HUES64 (cell line): ENCODE measurements around the gene PACRGL.

Source experiments
- H3K27ac ChIP-seq: 2 replicates; pipeline ENCODE4 v1.7.0; 2013; ENCODE audit warnings: low read depth, low read length, inconsistent platforms
- H3K27me3 ChIP-seq: 2 replicates; pipeline ENCODE4 v1.6.1; 2013; ENCODE audit warnings: mild to moderate bottlenecking, low read length; ENCODE audit not compliant: insufficient read depth
- H3K36me3 ChIP-seq: 2 replicates; pipeline ENCODE4 v1.6.1; 2013; ENCODE audit warnings: mild to moderate bottlenecking, low read length; ENCODE audit not compliant: insufficient read depth
- H3K4me1 ChIP-seq: 2 replicates; pipeline ENCODE4 v1.6.1; 2013; ENCODE audit warnings: mild to moderate bottlenecking, low read length, moderate library complexity; ENCODE audit not compliant: insufficient read depth
- H3K4me3 ChIP-seq: 2 replicates; pipeline ENCODE4 v1.5.1; 2013; ENCODE audit warnings: mild to moderate bottlenecking, low read length, moderate library complexity
- H3K9ac ChIP-seq: 2 replicates; pipeline ENCODE4 v1.6.1; 2013; ENCODE audit warnings: mild to moderate bottlenecking, low read depth, low read length
- H3K9me3 ChIP-seq: 2 replicates; pipeline ENCODE4 v1.6.1; 2013; ENCODE audit warnings: low read depth, low read length; ENCODE audit not compliant: insufficient read depth
- WGBS: fragments of 150-250, 120-280 bp; methylation state at CpG from one replicate; pipeline ENCODE4 v1.1.7; 2013; ENCODE audit warnings: missing lambda C conversion rate; 5-methylcytosine and 5-hydroxymethylcytosine counted together

The PACRGL gene

GRCh38 chr4:20680736-20681135 lies 19.5 kb upstream of the PACRGL start:
- WGBS: 93% methylated on average over 1 of the region's 1 CpG
- Histone ChIP-seq H3K27ac (no peak overlapping the region), H3K9ac (no peak overlapping the region), H3K4me3 (no peak overlapping the region), H3K27me3 (no peaks in the 10 kb centered on the region), H3K36me3 (no peaks in the 10 kb centered on the region), H3K9me3 (no peaks in the 10 kb centered on the region; the same call in 1 of the 2 replicates), H3K4me1 (peaks cover 11% of the 10 kb centered on the region; the same call in 1 of the 2 replicates)

DNA sequence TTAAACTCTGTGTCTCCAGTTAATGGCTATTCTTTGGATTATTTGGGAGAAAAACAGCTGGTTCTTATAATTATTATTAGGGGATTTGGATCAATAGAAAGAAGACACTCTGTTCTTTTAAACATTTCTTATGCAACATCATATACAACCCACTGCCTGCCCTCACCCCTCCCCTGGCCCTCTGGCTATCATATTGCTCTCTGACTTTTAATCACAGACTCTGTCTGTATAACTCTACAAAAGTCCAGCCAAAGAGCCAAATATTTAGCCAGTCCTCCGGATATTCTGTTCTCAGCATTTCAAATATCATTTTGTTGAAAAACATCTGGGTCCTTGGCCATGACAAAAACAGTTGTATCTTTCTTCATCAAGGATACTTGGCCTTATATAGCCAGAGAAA lies 19.0 kb upstream of the PACRGL start:
- Histone ChIP-seq H3K9me3 (no peaks in the 10 kb centered on the region; the same call in 1 of the 2 replicates), H3K4me3 (no peak overlapping the region), H3K9ac (no peak overlapping the region), H3K4me1 (peaks cover 9% of the 10 kb centered on the region; the same call in 1 of the 2 replicates), H3K27ac (no peak overlapping the region), H3K36me3 (no peaks in the 10 kb centered on the region), H3K27me3 (no peaks in the 10 kb centered on the region)
- WGBS: 98% methylated on average over 1 of the region's 1 CpG

DNA sequence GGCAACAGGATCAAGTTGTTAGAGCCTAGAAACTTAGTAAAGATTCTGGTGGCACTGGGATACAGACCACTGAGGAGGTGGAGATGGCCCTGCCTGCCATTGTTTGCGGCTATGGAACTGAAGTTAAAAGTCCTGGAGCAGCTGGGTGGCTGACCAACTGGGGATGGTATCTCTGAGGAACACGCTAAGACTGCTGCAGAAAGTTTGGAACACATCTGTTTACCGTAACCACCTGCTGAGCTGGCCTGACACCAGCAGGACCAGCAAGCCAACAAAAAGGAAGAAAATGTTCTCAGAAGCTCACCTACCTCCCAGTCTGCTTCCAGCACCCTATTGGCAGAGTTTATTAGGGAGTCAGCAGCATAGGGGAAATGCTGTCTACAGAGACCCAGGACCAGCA lies 17.4 kb upstream of the PACRGL start:
- no peaks in the 10 kb centered on the region for H3K27me3 ChIP-seq
- no peak overlapping the region for H3K9ac ChIP-seq
- H3K9me3 ChIP-seq: no peaks in the 10 kb centered on the region; the same call in 1 of the 2 replicates
- H3K27ac ChIP-seq: no peak overlapping the region
- 91% methylated on average over 3 of the region's 3 CpGs for WGBS
- no peaks in the 10 kb centered on the region for H3K36me3 ChIP-seq
- H3K4me3 ChIP-seq: no peak overlapping the region
- peaks cover 3% of the 10 kb centered on the region; the same call in 1 of the 2 replicates for H3K4me1 ChIP-seq

DNA sequence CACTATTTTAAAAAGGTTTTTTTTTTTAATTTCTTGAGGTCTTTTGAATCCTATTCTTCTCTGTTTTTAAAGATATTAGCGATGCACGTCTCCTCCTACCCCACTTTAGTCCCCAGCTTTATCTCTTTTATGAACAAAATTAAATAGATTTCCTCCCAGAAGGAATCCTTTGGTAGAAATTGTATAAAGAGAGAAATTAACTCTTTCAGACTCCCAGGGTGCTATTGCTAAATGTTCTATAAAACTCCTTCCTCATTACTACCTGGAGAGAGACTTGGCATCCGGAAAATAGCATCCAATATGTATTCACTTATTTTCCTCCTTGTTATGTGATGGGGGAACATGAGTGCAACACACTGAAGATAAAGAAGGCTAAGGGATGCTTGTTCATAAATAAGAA lies 16.5 kb upstream of the PACRGL start:
- no peaks in the 10 kb centered on the region for H3K4me1 ChIP-seq
- no peak overlapping the region for H3K9ac ChIP-seq
- no peaks in the 10 kb centered on the region for H3K27me3 ChIP-seq
- no CpG with 5 or more reads among the region's 3 CpGs for WGBS
- no peak overlapping the region for H3K4me3 ChIP-seq
- H3K27ac ChIP-seq: no peak overlapping the region
- H3K36me3 ChIP-seq: no peaks in the 10 kb centered on the region
- no peaks in the 10 kb centered on the region for H3K9me3 ChIP-seq

DNA sequence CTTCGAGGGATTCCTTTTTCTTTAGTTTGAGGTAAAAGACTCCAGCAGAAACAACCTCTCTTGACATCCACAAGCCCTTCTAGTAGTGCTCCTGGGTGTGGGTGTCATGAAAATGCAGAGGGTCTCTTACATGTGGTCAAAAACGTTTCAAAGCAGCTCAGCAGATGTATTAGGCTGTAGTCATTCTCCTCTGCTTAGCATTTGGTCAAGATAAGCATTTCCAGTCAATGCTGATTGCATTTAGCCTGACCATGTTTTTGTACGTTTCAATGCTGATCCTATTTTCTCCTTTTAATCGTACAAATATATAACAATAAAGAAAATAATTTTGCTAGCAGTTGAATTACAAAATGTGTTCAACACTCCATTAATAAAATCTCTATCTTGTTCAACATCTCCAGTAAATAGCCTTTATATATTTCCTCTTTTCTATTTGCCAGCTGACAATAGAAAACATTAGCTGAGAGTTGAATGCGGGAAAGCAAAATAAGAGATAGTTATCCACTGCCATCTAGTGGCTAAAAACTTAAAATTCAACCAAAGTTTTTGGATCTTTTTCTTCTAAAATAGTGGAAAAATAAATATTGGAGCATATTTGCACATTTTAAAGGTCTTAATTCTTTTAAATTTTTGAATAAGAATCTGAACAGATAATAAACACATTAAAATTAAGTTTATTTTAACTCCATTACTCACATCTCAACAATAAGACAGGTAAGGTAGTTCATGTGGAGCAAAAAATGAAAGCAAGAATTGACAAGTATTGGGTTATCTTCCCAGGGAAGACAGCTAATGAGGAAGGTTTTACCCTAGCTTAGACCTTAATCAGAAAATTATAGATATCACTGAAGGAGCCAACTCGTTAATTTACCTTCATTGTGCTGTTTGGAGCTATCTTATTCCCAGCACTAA lies 15.2 kb upstream of the PACRGL start:
- no peaks in the 10 kb centered on the region for H3K9me3 ChIP-seq
- no peak overlapping the region for H3K4me3 ChIP-seq
- no peak overlapping the region for H3K9ac ChIP-seq
- H3K36me3 ChIP-seq: no peaks in the 10 kb centered on the region
- no peaks in the 10 kb centered on the region for H3K27me3 ChIP-seq
- H3K4me1 ChIP-seq: no peaks in the 10 kb centered on the region
- 38% methylated on average over 3 of the region's 6 CpGs for WGBS
- H3K27ac ChIP-seq: no peak overlapping the region

DNA sequence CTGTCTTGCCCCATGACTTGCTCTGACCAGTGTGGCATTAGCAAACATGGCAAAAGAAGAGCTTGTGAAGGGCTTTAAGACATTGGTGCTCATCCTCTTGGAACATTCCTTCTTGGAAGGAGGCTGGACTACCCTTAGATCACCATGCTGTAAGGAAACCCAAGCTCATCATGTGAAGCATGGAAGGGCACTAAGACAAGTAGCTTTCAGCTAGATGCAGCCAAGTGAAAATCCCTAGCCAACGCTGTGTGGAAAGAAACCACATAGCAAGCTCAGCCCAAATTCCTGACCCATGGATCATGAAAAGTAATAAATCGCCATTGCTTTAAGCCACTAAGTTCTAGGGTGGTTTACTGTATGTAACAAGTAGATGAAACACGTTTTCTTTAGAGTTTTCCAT lies 12.4 kb upstream of the PACRGL start:
- H3K4me3 ChIP-seq: no peak overlapping the region
- H3K4me1 ChIP-seq: no peaks in the 10 kb centered on the region
- 85% methylated on average over 2 of the region's 3 CpGs for WGBS
- H3K27me3 ChIP-seq: no peaks in the 10 kb centered on the region
- no peak overlapping the region for H3K27ac ChIP-seq
- H3K36me3 ChIP-seq: no peaks in the 10 kb centered on the region
- H3K9ac ChIP-seq: no peak overlapping the region
- H3K9me3 ChIP-seq: no peaks in the 10 kb centered on the region

DNA sequence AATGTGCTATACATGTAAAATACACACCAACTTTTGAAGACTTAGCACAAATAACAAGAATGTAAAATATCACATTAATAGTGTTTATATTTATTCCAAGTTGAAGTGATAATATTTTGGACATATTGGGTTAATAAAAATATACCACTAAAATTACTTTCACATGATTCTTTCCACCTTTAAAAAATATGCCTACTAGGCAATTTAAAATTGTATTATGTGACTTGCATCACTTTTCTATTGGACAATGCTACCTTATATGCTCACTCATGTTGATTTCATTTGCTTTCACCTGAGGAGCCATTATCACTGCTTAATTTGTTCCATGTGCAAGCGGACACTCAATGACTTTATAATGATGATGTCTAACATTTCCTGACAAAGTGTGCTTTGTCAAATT lies 3.4 kb upstream of the PACRGL start:
- Histone ChIP-seq H3K4me3 (no peak overlapping the region), H3K36me3 (no peaks in the 10 kb centered on the region), H3K9me3 (no peaks in the 10 kb centered on the region), H3K9ac (no peak overlapping the region), H3K27me3 (no peaks in the 10 kb centered on the region), H3K27ac (no peak overlapping the region), H3K4me1 (peaks cover 6% of the 10 kb centered on the region; the same call in 1 of the 2 replicates)
- WGBS: 100% methylated on average over 1 of the region's 1 CpG

DNA sequence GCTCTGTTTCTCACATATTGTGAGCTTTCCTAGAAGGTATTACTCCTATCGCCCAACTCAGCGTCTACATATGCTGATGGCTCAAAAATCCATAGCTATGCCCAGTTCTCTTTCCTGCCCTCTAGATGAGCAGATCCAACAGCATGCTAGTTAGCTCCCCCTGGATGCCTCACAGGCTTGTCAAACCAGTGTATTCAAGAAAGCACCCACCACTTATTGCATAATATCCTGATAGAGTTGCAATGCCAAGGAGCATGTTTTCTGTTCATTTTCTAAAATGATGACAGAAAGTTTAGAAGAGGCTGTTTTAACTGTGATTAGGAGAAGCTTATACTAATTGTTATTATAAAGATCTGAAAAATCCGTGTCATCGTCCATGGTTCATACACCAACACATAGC lies 1.9 kb upstream of the PACRGL start:
- H3K4me1 ChIP-seq: peaks cover 6% of the 10 kb centered on the region; the same call in 1 of the 2 replicates
- no peak overlapping the region for H3K27ac ChIP-seq
- no peak overlapping the region for H3K9ac ChIP-seq
- H3K36me3 ChIP-seq: no peaks in the 10 kb centered on the region
- no peaks in the 10 kb centered on the region for H3K9me3 ChIP-seq
- H3K4me3 ChIP-seq: no peak overlapping the region
- 90% methylated on average over 4 of the region's 4 CpGs for WGBS
- H3K27me3 ChIP-seq: no peaks in the 10 kb centered on the region

DNA sequence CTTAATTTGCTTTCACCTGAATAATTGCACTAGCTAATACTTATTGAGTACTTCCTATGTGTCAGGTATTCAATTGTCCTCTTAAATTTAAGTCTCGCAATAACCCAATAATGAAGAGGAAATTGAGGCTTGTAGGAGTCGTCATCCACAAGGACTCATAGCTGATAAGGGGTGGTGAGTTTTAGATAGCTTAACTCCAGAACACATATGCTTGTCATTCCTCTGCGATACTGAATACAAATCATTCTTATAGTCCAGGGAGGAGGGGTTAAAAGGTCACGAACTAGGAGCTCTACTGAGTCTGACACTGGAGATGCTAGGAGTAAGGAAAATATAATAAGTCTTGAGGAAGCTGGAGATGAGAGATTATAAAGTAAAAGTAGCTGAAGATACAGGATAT lies 1.4 kb upstream of the PACRGL start:
- no peaks in the 10 kb centered on the region for H3K36me3 ChIP-seq
- H3K27me3 ChIP-seq: no peaks in the 10 kb centered on the region
- 94% methylated on average over 3 of the region's 4 CpGs for WGBS
- peaks cover 6% of the 10 kb centered on the region; the same call in 1 of the 2 replicates for H3K4me1 ChIP-seq
- H3K4me3 ChIP-seq: no peak overlapping the region
- H3K9me3 ChIP-seq: no peaks in the 10 kb centered on the region
- no peak overlapping the region for H3K9ac ChIP-seq
- no peak overlapping the region for H3K27ac ChIP-seq

- H3K36me3 ChIP-seq: peaks cover 69% of the 10 kb centered on the region
- H3K9ac ChIP-seq: no peak overlapping the region
- H3K27ac ChIP-seq: no peak overlapping the region
- no peaks in the 10 kb centered on the region for H3K4me1 ChIP-seq
- no peaks in the 10 kb centered on the region; the same call in 1 of the 2 replicates for H3K9me3 ChIP-seq
- H3K4me3 ChIP-seq: no peak overlapping the region
- WGBS: 96% methylated on average over 2 of the region's 2 CpGs
- no peaks in the 10 kb centered on the region for H3K27me3 ChIP-seq
Observed at GRCh38 chr4:20711335-20711734, 11.1 kb downstream of the PACRGL start.

DNA sequence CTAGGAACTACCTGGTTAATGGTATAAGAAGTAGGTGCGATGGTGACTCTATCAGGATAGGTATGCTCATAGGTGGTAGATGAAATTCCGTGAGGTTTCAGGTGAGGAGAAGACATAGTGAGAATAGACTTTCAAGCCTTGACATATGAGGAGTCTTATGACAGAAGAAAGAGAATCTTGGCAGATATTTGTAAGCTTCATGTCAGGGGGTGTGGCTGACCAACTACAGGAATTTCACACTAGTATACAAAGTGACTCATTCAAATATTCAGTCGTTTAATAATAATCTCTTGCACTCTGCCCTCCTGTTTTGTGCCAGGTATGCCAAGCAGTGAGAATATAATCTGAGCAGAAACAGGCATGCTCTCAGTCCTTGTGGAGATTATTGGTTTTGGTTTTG lies 22.8 kb downstream of the PACRGL start:
- no peaks in the 10 kb centered on the region for H3K27me3 ChIP-seq
- H3K9me3 ChIP-seq: peaks cover 26% of the 10 kb centered on the region; the same call in 1 of the 2 replicates
- H3K4me1 ChIP-seq: peaks cover 10% of the 10 kb centered on the region; the same call in 1 of the 2 replicates
- no peak overlapping the region for H3K27ac ChIP-seq
- WGBS: 82% methylated on average over 3 of the region's 3 CpGs
- H3K4me3 ChIP-seq: no peak overlapping the region
- H3K9ac ChIP-seq: no peak overlapping the region
- peaks cover 69% of the 10 kb centered on the region for H3K36me3 ChIP-seq
